ENCODE measurements around the gene CELF1. TPM values are rescaled to one million over a fixed set of nuclear protein-coding genes. Genes with fewer than 3 reads are reported as not detected.

Gene CELF1
- total RNA-seq, 1 experiment from 2014 or later, result 148 TPM

DNA sequence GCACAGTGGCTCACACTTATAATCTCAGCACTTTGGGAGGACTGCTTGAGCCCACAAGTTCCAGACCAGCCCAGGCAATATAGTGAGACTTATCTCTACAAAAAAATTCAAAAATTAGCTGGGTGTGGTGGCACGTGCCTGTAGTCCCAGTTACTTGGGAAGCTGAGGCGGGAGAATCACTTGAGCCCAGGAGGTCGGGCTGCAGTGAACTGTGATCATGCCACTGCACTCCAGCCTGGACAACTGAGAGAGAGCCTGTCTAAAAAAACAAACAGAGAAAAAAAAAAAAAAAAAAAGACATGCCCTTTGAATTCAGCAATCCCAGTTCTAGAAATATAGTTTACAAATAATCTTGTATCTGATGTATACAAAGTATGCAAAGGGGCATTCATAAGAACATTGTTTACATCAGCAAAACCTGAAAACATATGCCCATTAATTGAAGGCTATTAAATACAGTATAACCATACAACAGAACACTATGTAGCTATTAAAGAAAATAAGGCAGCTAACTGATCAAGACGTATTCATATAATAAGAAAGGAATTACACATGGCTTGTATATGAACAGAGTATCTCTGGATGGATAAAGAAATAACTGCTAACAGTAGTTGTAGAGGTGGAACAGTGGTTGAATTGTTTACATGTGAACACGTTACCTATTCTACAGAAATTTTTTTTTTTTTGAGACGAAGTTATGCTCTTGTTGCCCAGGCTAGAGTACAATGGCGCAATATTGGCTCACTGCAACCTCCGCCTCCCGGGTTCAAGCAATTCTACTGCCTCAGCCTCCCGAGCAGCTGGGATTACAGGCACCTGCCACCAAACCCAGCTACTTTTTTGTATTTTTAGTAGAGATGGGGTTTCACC lies 35.7 kb downstream of the CELF1 start:
- H3K9ac ChIP-seq (ENCODE audit: low read length), result no peak overlapping the region
- H4K20me1 ChIP-seq (ENCODE audit: insufficient read depth, low read depth, low read length), result no peaks in the 10 kb centered on the region
- peaks cover 99% of the 10 kb centered on the region for H3K79me2 ChIP-seq (ENCODE audit: low read length)
- no peak overlapping the region for H3K4me3 ChIP-seq (ENCODE audit: low read length)
- no peaks in the 10 kb centered on the region for H3K27me3 ChIP-seq (ENCODE audit: low read length)
- H3K4me1 ChIP-seq (ENCODE audit: low read length), result peaks cover 80% of the 10 kb centered on the region
- H3K9me3 ChIP-seq (ENCODE audit: low read length), result no peaks in the 10 kb centered on the region
- H3K27ac ChIP-seq (ENCODE audit: low read length), result peak overlapping the region; percentile 86
- DNase-seq, result no peak
- peak overlapping the region; percentile 6 for H3K4me2 ChIP-seq (ENCODE audit: low read depth, low read length, poor library complexity, severe bottlenecking)
- no peak overlapping the region for H2AFZ ChIP-seq (ENCODE audit: low read length)
- no peaks in the 10 kb centered on the region for H3K36me3 ChIP-seq (ENCODE audit: insufficient read depth, low read length)
- no peaks in the 10 kb centered on the region for H3K9me2 ChIP-seq (replicated peaks; ENCODE audit: insufficient read depth, low read length)

DNA sequence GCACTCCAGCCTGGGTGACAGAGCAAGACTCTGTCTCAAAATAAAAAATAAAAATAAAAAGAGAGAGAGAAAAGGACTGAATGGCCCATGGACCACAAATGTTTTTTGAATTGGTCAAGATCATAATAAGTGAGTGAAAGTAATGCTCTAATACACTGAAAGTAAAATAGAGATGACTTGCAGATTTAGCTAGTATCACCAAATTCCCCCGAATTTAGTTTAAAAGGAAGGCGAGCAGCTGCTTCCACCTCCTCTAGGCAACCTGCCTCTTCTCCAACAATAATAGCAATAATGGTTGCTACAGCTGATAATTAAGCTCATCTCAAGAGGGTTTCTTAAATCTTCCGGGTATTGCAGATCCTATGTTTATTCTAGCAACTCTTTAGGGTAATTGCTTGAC lies 36.8 kb downstream of the CELF1 start:
- Histone ChIP-seq H3K36me3 (ENCODE audit: insufficient read depth, low read length) (no peaks in the 10 kb centered on the region), H3K9me3 (ENCODE audit: low read length) (no peaks in the 10 kb centered on the region), H3K9me2 (replicated peaks; ENCODE audit: insufficient read depth, low read length) (no peaks in the 10 kb centered on the region), H3K4me3 (ENCODE audit: low read length) (no peak overlapping the region), H2AFZ (ENCODE audit: low read length) (no peak overlapping the region), H3K27ac (ENCODE audit: low read length) (peak overlapping the region; percentile 86), H3K27me3 (ENCODE audit: low read length) (no peaks in the 10 kb centered on the region), H4K20me1 (ENCODE audit: insufficient read depth, low read depth, low read length) (no peaks in the 10 kb centered on the region), H3K9ac (ENCODE audit: low read length) (no peak overlapping the region), H3K79me2 (ENCODE audit: low read length) (peaks cover 99% of the 10 kb centered on the region), H3K4me1 (ENCODE audit: low read length) (peaks cover 90% of the 10 kb centered on the region), H3K4me2 (ENCODE audit: low read depth, low read length, poor library complexity, severe bottlenecking) (peak overlapping the region; percentile 30)
- DNase-seq, result no peak

GRCh38 chr11:47514825-47515647 lies 37.9 kb downstream of the CELF1 start:
- Histone ChIP-seq H3K4me2 (ENCODE audit: low read depth, low read length, poor library complexity, severe bottlenecking) (peak overlapping the region; percentile 30), H3K79me2 (ENCODE audit: low read length) (peaks cover 99% of the 10 kb centered on the region), H3K4me3 (ENCODE audit: low read length) (no peak overlapping the region), H3K36me3 (ENCODE audit: insufficient read depth, low read length) (no peaks in the 10 kb centered on the region), H3K9me3 (ENCODE audit: low read length) (no peaks in the 10 kb centered on the region), H3K9ac (ENCODE audit: low read length) (peak overlapping the region; percentile 18), H4K20me1 (ENCODE audit: insufficient read depth, low read depth, low read length) (no peaks in the 10 kb centered on the region), H3K4me1 (ENCODE audit: low read length) (peaks cover 98% of the 10 kb centered on the region), H2AFZ (ENCODE audit: low read length) (no peak overlapping the region), H3K27ac (ENCODE audit: low read length) (peak overlapping the region; percentile 86), H3K27me3 (ENCODE audit: low read length) (no peaks in the 10 kb centered on the region), H3K9me2 (replicated peaks; ENCODE audit: insufficient read depth, low read length) (no peaks in the 10 kb centered on the region)
- peak; percentile 64 for DNase-seq

DNA sequence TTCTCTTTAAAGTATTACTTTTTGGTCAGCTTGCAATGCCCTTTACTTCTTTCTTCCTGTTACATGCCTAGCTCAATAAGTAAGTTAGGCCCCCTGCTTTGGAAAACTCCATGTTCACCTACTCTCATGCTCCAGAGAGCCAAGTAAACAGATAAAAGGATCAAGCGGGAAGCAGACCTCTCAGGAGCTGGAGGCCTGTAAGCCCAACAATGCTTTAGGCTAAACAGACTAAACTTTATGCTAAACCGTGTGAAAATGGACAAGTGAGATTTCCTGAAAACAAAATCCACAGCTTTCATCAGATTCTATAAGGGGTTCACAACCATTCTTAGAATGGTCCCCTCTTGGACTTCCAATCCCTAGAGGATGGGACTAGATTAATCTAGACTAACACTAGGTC lies 40.2 kb downstream of the CELF1 start:
- no peak overlapping the region for H2AFZ ChIP-seq (ENCODE audit: low read length)
- no peak for DNase-seq
- peak overlapping the region; percentile 20 for H3K9ac ChIP-seq (ENCODE audit: low read length)
- H3K4me2 ChIP-seq (ENCODE audit: low read depth, low read length, poor library complexity, severe bottlenecking), result peak overlapping the region; percentile 30
- H4K20me1 ChIP-seq (ENCODE audit: insufficient read depth, low read depth, low read length), result peaks cover 5% of the 10 kb centered on the region; the same call in 1 of the 2 replicates
- H3K9me3 ChIP-seq (ENCODE audit: low read length), result no peaks in the 10 kb centered on the region
- no peaks in the 10 kb centered on the region for H3K27me3 ChIP-seq (ENCODE audit: low read length)
- H3K79me2 ChIP-seq (ENCODE audit: low read length), result peaks cover 100% of the 10 kb centered on the region
- H3K9me2 ChIP-seq (replicated peaks; ENCODE audit: insufficient read depth, low read length), result no peaks in the 10 kb centered on the region
- peaks cover 99% of the 10 kb centered on the region for H3K4me1 ChIP-seq (ENCODE audit: low read length)
- H3K36me3 ChIP-seq (ENCODE audit: insufficient read depth, low read length), result no peaks in the 10 kb centered on the region
- peak overlapping the region; percentile 86 for H3K27ac ChIP-seq (ENCODE audit: low read length)
- no peak overlapping the region for H3K4me3 ChIP-seq (ENCODE audit: low read length)

DNA sequence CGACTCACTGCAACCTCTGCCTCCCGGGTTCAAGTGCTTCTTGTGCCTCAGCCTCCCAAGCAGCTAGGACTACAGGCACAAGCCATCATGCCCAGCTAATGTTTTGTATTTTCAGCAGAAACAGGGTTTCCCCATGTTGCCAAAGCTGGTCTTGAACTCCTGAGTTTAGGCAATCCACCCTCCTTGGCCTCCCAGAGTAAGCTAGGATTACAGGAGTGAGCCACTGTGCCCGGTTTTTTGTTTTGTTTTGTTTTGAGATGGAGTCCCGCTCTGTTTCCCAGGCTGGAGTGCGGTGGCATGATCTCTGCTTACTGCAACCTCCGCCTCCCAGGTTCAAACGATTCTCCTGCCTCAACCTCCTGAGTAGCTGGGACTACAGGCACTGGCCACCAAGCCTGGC lies 41.0 kb downstream of the CELF1 start:
- Histone ChIP-seq H3K9me3 (ENCODE audit: low read length) (no peaks in the 10 kb centered on the region), H2AFZ (ENCODE audit: low read length) (no peak overlapping the region), H3K9ac (ENCODE audit: low read length) (no peak overlapping the region), H4K20me1 (ENCODE audit: insufficient read depth, low read depth, low read length) (peaks cover 5% of the 10 kb centered on the region; the same call in 1 of the 2 replicates), H3K4me1 (ENCODE audit: low read length) (peaks cover 99% of the 10 kb centered on the region), H3K79me2 (ENCODE audit: low read length) (peaks cover 100% of the 10 kb centered on the region), H3K27me3 (ENCODE audit: low read length) (no peaks in the 10 kb centered on the region), H3K4me2 (ENCODE audit: low read depth, low read length, poor library complexity, severe bottlenecking) (no peak overlapping the region), H3K4me3 (ENCODE audit: low read length) (no peak overlapping the region), H3K27ac (ENCODE audit: low read length) (peak overlapping the region; percentile 86), H3K9me2 (replicated peaks; ENCODE audit: insufficient read depth, low read length) (no peaks in the 10 kb centered on the region), H3K36me3 (ENCODE audit: insufficient read depth, low read length) (no peaks in the 10 kb centered on the region; the same call in 1 of the 2 replicates)
- DNase-seq, result no peak

DNA sequence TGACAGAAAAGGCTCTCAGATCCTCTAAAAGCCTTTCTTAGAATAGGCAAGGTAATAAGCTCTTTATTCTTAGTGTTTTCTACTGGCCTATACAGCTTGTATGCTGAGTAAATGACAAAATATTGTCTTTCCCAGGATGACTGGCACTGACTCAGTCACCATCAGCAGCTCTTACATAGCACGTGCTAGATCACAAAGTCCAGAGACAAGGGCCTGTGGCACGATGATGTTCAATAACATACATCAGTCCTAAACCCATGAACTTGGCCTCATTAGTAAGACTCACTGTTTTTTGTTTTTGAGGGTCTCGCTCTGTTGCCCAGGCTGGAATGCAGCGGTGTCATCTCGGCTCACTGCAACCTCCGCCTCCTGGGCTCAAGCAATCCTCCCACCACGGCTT lies 42.7 kb downstream of the CELF1 start:
- Histone ChIP-seq H3K27ac (ENCODE audit: low read length) (peak overlapping the region; percentile 86; the same call in 1 of the 2 replicates), H3K9ac (ENCODE audit: low read length) (no peak overlapping the region), H4K20me1 (ENCODE audit: insufficient read depth, low read depth, low read length) (peaks cover 5% of the 10 kb centered on the region; the same call in 1 of the 2 replicates), H3K9me3 (ENCODE audit: low read length) (no peaks in the 10 kb centered on the region), H3K4me3 (ENCODE audit: low read length) (no peak overlapping the region), H3K27me3 (ENCODE audit: low read length) (no peaks in the 10 kb centered on the region), H2AFZ (ENCODE audit: low read length) (no peak overlapping the region), H3K9me2 (replicated peaks; ENCODE audit: insufficient read depth, low read length) (no peaks in the 10 kb centered on the region), H3K36me3 (ENCODE audit: insufficient read depth, low read length) (no peaks in the 10 kb centered on the region; the same call in 1 of the 2 replicates), H3K79me2 (ENCODE audit: low read length) (peaks cover 100% of the 10 kb centered on the region), H3K4me1 (ENCODE audit: low read length) (peaks cover 88% of the 10 kb centered on the region), H3K4me2 (ENCODE audit: low read depth, low read length, poor library complexity, severe bottlenecking) (no peak overlapping the region)
- DNase-seq, result no peak

GRCh38 chr11:47509077-47509536 lies 43.8 kb downstream of the CELF1 start:
- peaks cover 5% of the 10 kb centered on the region; the same call in 1 of the 2 replicates for H4K20me1 ChIP-seq (ENCODE audit: insufficient read depth, low read depth, low read length)
- H3K4me1 ChIP-seq (ENCODE audit: low read length), result peaks cover 88% of the 10 kb centered on the region
- peaks cover 100% of the 10 kb centered on the region for H3K79me2 ChIP-seq (ENCODE audit: low read length)
- no peak for DNase-seq
- H3K4me3 ChIP-seq (ENCODE audit: low read length), result no peak overlapping the region
- no peak overlapping the region for H2AFZ ChIP-seq (ENCODE audit: low read length)
- H3K9me2 ChIP-seq (replicated peaks; ENCODE audit: insufficient read depth, low read length), result no peaks in the 10 kb centered on the region
- H3K9me3 ChIP-seq (ENCODE audit: low read length), result no peaks in the 10 kb centered on the region
- no peaks in the 10 kb centered on the region for H3K27me3 ChIP-seq (ENCODE audit: low read length)
- no peak overlapping the region for H3K9ac ChIP-seq (ENCODE audit: low read length)
- H3K4me2 ChIP-seq (ENCODE audit: low read depth, low read length, poor library complexity, severe bottlenecking), result peak overlapping the region; percentile 8
- H3K27ac ChIP-seq (ENCODE audit: low read length), result peak overlapping the region; percentile 73; the same call in 1 of the 2 replicates
- no peaks in the 10 kb centered on the region; the same call in 1 of the 2 replicates for H3K36me3 ChIP-seq (ENCODE audit: insufficient read depth, low read length)

Data from Karpas-422 (cell line).